ENCODE measurements around the gene ZNF638.

ZNF638 gene

GRCh38 chr2:71454221-71455010 lies 122.8 kb downstream of the ZNF638 start:
- no peak for DNase-seq (ENCODE audit: low read depth in 1 of 2, low spot score in 1 of 2)

- no peak for DNase-seq (ENCODE audit: low read depth in 1 of 2, low spot score in 1 of 2)
Observed at GRCh38 chr2:71455011-71455740, 123.6 kb downstream of the ZNF638 start.

GRCh38 chr2:71455741-71456569 lies 124.4 kb downstream of the ZNF638 start:
- no peak for DNase-seq (ENCODE audit: low read depth in 1 of 2, low spot score in 1 of 2)

GRCh38 chr2:71456617-71457016 lies 125.0 kb downstream of the ZNF638 start:
- DNase-seq (ENCODE audit: low read depth in 1 of 2, low spot score in 1 of 2) = no peak

- DNase-seq (ENCODE audit: low read depth in 1 of 2, low spot score in 1 of 2) = no peak
Observed at GRCh38 chr2:71457123-71457915, 125.7 kb downstream of the ZNF638 start.

- no peak for DNase-seq (ENCODE audit: low read depth in 1 of 2, low spot score in 1 of 2)
Observed at GRCh38 chr2:71457923-71458322, 126.3 kb downstream of the ZNF638 start.

- no peak for DNase-seq (ENCODE audit: low read depth in 1 of 2, low spot score in 1 of 2)
Observed at GRCh38 chr2:71458413-71459083, 127.0 kb downstream of the ZNF638 start.

- DNase-seq (ENCODE audit: low read depth in 1 of 2, low spot score in 1 of 2) = no peak
Observed at GRCh38 chr2:71459084-71459431, 127.5 kb downstream of the ZNF638 start.

GRCh38 chr2:71460056-71460455 lies 128.5 kb downstream of the ZNF638 start:
- DNase-seq (ENCODE audit: low read depth in 1 of 2, low spot score in 1 of 2) = no peak

GRCh38 chr2:71460595-71461303 lies 129.2 kb downstream of the ZNF638 start:
- DNase-seq (ENCODE audit: low read depth in 1 of 2, low spot score in 1 of 2) = no peak

GRCh38 chr2:71461304-71461671 lies 129.7 kb downstream of the ZNF638 start:
- DNase-seq (ENCODE audit: low read depth in 1 of 2, low spot score in 1 of 2) = no peak

GRCh38 chr2:71462056-71462605 lies 130.5 kb downstream of the ZNF638 start:
- no peak for DNase-seq (ENCODE audit: low read depth in 1 of 2, low spot score in 1 of 2)

GRCh38 chr2:71462641-71463341 lies 131.2 kb downstream of the ZNF638 start:
- no peak for DNase-seq (ENCODE audit: low read depth in 1 of 2, low spot score in 1 of 2)

GRCh38 chr2:71463342-71463654 lies 131.7 kb downstream of the ZNF638 start:
- no peak for DNase-seq (ENCODE audit: low read depth in 1 of 2, low spot score in 1 of 2)

- DNase-seq (ENCODE audit: low read depth in 1 of 2, low spot score in 1 of 2) = no peak
Observed at GRCh38 chr2:71464389-71464788, 132.8 kb downstream of the ZNF638 start.

GRCh38 chr2:71465356-71465755 lies 133.8 kb downstream of the ZNF638 start:
- no peak for DNase-seq (ENCODE audit: low read depth in 1 of 2, low spot score in 1 of 2)

- DNase-seq (ENCODE audit: low read depth in 1 of 2, low spot score in 1 of 2) = no peak
Observed at GRCh38 chr2:71465961-71466300, 134.3 kb downstream of the ZNF638 start.

GRCh38 chr2:71466301-71467179 lies 135.0 kb downstream of the ZNF638 start:
- DNase-seq (ENCODE audit: low read depth in 1 of 2, low spot score in 1 of 2) = no peak

All from stimulated activated CD4-positive, alpha-beta T cell treated with anti-CD3 and anti-CD28 coated beads, Interleukin-15, amount 100 ng/mL, for 1 hour (primary cell).